GM19372 (cell line): ENCODE results near the gene SEPTIN5.

ENCODE experiments used
- ATAC-seq: cut with Tn5 transposase; IDR thresholded peaks from one replicate; pipeline ENCODE4 v1.9.1; 2021; ENCODE audit warnings: mild to moderate bottlenecking, low read depth, moderate library complexity; ENCODE audit not compliant: unreplicated experiment

Gene SEPTIN5

DNA sequence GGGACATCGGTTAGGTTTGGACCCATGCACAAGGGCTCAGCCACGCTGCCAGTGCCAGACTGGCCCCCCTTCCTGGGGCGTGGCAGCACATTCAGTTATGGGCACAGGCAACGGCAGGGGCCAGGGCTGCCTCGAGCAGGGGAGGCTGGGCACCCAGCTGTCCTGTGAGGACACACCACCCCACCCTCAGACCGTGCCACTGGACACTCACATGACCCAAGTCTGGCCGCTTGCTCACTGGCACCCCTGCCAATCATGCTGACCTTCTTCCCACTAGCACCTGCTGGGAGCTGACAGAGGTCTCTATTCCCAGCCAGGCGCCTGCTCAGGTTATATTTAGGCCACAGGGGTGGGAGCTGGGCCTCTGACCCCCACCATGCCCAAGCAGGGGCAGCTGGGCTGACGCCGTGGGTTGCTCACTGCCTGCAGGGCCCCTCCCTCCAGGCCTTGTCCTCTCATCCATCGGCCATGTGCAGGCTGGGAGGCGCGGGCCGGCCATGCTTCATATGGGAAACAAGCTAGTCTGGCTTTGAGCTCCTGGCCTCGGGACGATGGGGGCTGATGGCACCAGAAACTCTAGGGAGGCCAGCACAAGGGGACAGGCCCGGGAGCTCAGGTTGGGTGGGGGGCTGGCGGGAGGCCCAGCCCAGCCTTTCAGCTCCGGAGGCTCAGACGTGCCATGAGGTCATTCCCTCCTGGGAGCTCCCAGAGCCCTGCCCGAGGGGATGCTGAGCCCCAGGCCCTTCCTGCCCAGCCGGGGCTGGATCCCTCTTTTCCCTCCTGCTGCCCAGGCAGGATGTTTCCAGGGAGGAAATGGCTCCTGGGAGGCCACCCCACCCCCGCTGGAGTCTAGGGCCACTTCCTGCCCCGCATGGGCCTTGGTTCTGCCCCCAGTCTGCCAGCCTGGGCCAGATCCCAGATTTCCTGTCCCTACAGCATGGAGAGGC lies 31.1 kb downstream of the SEPTIN5 start:
- no peak for ATAC-seq

DNA sequence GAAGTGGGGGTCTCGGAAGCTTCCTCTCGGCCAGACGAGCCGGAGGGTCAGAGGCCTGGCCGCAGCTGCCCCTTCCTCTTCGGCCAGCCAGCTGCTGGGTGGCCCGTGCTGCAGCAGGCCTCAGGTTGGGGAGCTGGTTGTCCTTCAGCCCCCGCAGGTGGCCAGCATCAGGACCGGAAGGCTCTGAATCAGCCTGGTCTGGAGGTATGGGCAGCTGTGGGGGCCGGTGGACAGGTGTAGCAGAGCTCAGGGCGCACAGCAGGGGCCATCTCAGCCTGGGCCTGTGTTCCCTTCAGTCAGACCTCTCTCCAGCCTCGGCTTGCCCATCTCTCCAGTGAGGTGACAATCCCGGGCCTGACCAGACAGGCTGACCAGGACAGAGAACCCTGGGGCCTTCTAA lies 32.4 kb downstream of the SEPTIN5 start:
- ATAC-seq: no peak

DNA sequence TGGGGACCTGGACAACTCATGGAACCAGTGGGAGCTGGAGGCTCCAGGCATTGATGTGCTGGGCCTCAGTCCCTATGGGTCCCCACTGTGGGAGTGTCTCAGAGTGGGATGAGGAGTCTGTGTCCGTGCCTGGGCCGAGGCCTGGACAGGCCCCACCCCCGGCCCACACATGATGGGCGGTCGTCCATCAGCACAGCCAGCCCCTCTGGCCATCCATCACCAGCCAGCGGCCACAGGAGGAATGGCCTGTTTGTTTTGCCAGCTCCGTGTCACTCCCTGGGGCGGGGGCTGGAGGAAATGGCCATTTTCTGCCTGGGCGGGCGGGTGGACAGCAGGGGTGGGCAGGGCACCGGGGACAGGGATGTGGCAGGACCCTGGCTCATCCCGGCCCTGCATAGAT lies 33.2 kb downstream of the SEPTIN5 start:
- no peak for ATAC-seq

DNA sequence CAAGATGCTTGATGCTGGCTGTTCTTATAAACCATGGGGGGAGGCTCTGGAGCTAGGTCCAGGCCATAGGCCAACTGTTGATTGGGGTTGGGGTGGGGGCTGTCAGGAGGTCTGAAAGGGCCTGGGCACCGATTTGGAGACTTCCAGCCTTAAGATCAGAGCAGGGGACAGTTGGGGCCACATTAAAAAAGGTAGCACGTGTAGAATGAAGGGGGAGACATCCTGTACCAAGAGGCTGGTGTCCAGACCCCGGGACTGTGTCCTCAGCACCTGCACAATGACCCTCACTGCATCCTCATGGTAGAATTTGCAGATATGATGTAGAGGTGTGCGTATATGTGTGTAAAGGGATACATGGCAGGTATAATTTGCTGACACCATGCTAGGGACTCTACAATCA lies 33.8 kb downstream of the SEPTIN5 start:
- no peak for ATAC-seq

DNA sequence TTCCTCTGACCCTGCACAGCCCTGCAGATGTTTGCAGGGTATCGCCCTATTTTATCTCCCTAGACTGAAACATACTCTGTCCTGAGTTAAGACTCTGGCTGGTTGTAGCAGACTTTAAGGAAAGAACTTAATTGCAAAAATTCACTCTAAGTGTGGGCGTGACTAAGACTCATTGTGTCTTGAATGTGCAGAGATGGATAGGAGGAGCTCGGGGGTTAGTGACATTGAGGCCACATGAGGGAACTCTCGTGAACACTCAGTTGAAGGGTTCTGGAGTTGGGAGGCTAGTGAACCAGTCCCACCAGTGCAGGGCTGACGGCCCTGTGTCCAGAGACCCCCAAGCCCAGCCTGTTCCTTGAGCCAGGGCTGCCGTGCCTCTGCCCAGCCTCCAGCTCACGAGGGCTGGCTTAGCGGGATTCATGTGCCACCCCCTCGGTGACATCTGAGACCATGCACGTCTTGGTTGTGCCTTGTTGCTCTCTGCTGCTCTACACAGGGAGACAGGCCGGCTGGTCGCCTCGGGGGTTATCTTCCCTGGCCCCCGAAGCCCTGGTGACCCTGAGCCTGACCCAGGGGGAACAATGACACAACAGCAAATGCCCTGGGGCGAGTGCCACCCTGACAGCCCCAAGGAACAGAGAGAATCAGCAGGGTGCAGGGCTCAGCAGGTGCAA lies 34.8 kb downstream of the SEPTIN5 start:
- ATAC-seq: no peak

DNA sequence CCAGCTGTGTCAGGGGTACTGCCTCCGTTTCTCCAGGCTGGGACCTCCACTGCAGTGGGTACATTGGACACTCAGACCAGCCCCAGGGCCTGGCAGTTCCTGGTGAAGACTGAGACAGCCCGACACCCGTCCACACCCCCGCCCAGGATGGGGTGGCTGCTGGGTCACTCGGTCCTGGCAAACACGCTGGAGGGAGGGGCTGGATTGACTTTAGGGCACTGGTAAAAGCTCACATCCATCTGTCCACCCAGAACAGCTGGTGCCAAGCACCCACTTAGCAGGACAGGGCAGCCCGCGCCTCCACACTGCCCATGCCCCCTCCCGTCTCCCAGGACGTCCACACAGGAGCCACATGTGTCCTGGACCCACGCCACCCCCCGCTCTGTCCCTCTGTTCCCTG lies 35.6 kb downstream of the SEPTIN5 start:
- ATAC-seq: no peak

DNA sequence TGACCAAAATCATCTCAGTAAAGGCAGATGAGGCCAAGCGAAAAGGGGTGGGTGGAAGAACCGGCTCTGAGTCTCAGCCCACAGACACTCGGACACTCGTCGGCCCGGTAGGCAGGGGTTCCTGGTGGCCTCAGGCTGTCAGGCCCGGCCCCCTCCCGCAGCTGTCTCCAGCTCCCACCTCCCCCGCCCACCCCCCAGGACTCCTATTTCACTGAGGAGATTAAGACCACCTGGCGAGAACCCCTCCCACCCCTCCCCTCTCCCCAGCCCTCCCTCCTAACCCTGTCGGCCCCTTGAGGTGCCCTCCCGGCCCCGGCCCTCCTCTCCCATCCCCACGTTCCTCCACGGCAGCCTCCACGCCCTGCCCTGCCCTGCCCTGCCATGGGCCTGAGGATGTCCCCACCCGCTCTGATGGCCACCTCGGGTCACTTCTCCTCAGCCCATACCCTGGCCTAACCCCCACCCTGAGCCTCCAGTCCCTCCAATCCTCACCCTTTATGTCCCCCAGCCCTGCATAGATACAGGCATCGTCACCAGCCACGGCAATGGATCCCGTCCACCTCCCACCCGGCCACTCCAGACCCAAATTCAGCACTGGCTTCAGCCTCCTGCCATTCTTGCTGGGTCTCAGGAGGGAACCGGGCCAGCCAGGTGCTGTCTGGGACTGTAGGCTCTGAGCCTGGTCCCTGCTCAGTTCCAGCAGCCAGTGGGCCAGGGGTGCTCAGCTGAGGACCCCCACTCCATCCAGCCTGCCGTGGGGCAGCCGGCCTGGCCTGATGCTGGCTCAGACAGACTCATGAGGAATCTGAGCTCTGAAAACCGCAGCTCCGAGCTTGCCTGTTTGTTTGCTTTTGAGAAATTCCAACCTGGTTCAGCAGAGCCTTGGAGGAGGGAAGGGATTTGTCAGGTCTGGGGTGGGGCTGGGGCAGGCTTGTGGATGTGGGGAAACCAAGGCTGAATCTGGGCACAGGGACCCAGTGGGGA lies 36.5 kb downstream of the SEPTIN5 start:
- no peak for ATAC-seq

DNA sequence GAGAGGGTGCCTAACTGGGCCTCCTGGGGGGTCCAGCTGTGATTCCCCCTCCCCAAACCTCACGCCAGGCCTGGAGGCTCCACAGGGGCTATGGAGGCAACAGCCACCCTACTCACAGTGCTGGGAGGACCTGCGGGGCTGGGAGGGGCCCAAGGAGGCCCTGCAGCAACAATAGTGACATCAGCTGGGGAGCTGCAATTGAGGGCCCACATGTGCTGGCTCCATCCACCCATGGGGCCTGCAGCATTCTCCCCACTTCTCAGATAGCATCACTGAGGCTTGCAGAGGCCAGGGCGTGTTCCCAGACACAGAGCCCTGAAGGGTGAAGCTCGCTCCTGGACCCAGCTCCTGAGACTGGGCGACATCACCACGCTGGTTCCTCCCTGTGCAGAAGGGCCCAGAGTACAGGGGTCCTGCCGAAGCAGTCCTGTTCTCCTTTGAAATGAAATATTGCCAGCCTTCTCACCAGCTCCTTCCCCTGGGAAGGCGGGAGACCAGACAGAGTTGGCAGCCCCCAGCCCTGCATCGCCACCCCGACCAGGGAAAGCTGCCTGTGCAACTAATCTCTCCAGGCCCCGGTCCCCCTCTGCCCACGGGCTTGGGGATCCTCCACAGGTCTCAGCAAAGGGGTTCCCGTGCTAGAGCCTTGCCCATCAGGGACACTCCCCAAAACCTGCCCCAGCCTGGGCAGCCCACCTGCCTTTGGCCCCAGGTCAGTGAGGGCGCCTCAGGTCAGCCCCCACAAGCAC lies 37.4 kb downstream of the SEPTIN5 start:
- no peak for ATAC-seq

DNA sequence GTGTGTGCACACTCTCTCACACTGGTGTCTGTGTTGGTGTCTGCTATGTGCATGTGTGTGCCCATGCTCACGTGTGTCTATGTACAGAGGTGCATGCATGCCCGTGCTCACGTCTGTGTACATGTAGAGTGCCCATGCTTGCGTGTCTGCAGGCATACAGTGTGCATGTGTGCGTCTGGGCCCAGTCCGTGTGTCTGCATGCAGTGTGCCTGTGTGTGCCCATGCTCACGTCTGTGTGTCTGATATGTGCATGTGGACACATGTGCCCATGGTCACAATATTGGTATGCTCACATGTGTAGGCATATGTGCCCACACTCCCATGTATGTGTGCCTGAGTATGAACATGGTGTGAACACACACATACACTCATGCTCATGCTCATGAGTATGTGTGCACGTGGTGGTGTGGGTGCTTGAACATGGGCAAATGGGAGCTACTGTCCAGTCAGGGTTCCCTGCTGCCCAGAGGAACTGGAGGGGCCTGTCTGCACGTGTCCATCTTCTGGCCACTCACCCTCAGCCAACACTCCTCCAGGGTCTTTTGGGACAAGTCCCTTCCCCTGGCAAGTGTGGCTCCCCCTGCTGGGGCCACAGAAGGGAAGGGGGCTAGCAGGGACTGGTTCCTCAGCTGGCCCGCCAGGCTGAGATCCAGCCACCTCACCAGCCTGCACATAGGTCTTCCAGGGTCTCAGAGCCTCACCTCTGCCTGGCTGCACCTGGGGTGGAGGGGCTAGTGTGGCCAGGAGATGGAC lies 39.0 kb downstream of the SEPTIN5 start:
- no peak for ATAC-seq

DNA sequence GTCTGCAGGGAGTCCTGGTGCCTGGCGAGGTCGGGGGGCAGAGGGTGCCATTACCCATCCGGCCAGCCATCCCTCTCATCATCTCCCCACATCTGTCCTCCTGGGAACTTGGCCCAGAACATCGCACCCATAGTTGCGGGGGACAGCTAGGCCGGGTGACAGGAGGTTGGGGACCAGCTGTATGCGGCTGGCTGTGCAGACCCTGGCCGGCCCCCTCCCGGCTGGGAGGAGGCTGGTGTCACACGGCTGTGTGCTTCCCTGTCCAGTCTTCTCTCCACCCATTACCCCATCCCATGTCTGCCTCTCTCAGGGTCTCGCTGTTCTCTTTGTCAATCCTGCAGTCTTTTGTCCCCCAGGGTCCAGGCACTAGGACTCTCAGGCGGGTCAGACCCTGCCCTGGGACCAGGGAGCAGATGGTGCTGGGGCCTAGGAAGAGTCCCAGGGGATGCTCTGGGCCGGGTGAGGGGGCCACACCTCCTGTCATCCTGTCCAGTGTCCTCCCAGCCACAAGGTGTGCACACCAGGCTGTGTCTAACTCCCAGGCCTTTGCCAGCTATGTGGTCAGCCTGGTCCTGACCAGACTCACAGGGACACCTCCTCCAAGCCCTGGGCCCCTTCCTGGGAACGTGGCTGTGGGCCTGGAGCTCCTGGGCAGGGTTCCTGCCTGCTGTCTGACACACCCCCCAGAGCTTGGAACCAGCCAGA lies 39.8 kb downstream of the SEPTIN5 start:
- ATAC-seq: no peak

DNA sequence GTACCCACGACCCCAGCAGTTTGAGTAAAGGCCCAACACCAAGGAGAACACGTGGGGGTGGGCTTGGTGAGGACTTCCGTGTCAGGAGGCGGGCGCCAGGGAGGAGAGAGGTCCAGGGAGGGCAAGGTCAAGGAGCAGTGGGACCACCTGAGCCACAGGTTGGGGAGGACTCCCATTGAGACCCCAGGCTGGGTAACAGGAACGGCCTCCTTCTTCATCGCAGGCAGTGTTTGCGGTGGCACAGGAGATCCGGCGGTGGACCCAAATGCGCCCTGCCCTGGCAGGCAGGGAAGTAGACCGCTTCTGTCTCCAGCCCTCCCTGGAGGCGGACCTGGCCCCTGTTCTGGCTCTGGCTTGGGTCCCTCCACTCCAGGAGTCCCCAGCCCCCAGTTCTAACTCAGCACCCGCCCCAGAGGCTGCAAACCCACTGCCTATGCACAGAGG lies 40.4 kb downstream of the SEPTIN5 start:
- ATAC-seq: no peak

DNA sequence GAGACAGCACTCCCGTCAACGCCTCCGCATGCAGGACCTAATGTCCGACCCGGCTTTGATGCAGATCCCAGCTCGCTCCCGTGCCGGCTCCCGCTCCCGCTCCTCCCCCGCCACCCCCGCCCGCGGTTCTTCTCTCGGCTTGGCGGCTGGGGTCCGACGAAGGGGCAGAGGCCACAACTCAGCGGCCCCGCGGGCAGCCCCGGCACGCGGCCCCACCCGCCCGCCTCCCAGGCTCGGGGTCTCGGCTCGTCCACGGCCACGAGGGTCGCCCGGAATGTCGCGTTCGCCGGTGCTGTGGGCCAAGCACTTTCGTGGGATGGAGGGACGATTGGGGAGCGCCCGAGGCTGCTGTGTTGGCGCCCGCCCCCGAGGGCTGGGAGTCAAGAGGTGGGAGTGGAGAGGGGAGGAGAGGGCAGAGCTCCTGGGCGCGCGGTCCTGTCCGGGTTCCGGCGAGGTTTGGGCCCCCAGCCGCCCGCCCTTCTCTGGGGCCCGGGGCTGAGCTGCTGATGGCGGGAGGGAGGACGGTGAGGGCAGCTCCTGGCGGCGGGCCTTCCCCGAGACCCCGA lies 40.9 kb downstream of the SEPTIN5 start:
- ATAC-seq: no peak

DNA sequence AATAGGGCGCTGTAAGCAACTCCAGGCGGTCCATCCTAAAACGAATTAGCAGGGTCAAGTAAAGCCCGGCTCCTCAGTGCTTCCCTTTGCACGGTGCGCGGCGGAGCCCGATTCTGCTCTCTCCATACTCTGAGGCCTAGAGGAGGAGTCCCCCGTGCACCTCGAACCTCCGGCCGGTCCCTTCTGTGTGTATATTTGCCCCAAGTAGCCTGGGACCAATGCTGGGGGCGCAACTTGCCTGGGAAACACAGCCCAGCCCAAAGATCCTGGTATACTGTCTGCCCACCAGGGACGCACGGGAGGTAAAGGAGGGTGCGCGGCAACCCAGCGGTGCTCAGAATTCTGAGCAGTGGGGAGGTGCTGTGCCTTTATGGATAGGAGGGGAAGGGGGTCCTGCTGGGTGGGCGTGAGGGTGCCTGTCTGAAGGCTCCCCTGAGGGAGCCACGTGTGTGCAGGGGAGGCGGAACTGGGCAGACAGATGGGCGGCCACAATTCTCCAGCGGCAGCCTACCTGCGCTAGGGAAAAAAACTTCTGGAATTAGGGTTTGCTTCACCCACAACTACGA lies 41.5 kb downstream of the SEPTIN5 start:
- ATAC-seq: no peak

DNA sequence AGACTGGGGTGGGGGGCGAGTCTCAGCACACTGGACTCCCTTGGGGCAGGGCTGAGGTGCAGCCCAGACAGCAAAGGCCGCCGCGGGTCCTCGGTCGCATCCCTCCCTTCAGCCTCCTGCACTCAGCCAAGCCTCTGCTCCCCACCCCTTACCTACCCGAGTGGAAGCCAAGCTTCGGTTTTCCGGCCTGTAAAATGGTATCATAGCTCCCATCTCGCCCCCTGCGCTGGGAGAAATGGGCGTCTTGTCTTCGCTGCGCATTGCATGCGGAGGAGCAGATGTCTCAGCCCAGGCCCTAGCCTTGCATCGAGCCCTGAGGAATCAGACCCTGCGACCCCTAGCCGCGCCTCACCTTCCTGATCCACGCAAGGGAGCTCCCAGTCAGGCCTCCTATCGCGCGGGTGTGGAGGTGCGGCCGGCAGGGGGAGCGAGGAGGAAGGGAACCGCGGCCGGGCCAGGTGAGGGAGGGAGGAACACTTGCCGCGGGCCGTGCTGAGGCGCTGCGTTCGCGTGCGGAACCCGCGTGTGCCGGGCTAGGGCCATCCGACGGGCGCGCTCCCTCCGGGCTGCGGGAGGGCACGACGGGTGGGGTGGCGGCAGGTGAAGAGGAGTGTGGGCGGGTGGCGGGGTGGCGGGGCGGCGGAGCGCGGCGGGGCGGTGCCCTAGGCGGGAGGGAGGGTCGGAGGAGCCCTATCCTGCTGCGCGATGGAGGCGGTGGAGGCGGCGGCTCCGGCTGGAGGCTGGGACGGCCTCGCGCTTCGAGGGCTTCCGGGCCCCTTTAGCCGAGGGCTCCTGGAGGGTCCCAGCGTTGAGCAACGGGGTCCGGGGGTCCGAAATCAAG lies 42.2 kb downstream of the SEPTIN5 start:
- no peak for ATAC-seq

DNA sequence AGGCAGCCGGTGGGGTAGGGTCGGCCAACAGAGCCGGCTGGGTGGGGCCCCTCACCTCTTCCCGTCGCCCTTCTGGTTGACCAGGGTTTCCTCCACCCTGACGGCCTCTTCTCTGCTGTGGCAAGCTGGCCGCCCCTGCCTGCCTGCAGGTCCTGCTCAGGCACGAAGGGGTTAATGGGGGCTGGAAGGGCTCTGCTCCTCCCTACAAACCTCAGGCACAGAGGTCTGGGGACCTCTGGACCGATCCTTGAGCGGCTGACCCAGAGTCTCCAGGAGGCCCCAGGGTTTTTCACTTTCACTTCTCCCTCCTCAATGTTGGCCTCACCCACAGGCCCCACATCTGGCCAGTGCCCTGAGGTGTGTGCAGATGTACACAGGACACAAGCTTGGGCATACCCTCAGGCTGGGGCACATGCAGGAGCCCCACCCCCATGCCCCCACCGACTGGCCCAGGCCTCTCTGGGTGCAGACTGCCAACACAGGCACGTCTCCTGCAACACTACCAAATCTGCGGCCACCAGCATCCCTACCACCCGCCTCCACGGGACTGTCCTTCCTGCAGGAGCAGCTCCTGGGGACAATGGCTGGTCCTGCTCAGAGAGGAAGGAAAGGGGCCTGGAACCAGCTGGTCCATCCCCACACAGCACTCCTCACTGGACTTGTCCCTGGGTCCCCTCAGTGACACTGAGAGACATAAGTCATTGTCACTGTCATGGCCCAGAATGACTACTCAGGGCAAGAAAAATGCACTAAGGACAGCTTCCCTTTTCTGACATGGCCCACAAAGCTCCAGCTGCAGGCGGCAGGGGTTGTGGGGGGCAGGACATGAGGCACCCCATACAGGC lies 43.1 kb downstream of the SEPTIN5 start:
- no peak for ATAC-seq
